HFFc6 (cell line): ENCODE results near the gene CFDP1. TPM values are rescaled to one million over a fixed set of nuclear protein-coding genes. Genes with fewer than 3 reads are reported as not detected.
A peak's percentile ranks its signal among the peaks of the same experiment; 100 is the strongest.

Experiments used
- DNase-seq: peaks from one replicate; pipeline ENCODE4 v3.0.0-alpha.2; 2018
- H3K27ac Mint-ChIP-seq: 2 replicates; pipeline ENCODE4 v1.8.0; 2020; ENCODE audit warnings: mild to moderate bottlenecking, mixed read lengths
- H3K27me3 Mint-ChIP-seq: 2 replicates; pipeline ENCODE4 v1.8.0; 2021; ENCODE audit warnings: mild to moderate bottlenecking, moderate library complexity, mixed read lengths; ENCODE audit not compliant: insufficient read depth
- H3K36me3 Mint-ChIP-seq: 2 replicates; pipeline ENCODE4 v1.8.0; 2021; ENCODE audit warnings: low read depth, mixed read lengths
- H3K4me1 Mint-ChIP-seq: 2 replicates; pipeline ENCODE4 v1.8.0; 2020; ENCODE audit warnings: low read depth, mixed read lengths
- H3K4me3 Mint-ChIP-seq: 2 replicates; pipeline ENCODE4 v1.8.0; 2020; ENCODE audit warnings: mild to moderate bottlenecking, moderate library complexity, mixed read lengths
- H3K9me3 Mint-ChIP-seq: 2 replicates; pipeline ENCODE4 v1.8.0; 2020; ENCODE audit warnings: mild to moderate bottlenecking, mixed read lengths
- CTCF ChIP-seq: fragments of 200-600 bp; sonication (generic); IDR thresholded peaks from 2 replicates; pipeline ENCODE4 v1.5.0; 2021; ENCODE audit warnings: antibody characterized with exemption, mild to moderate bottlenecking
- total RNA-seq, 6 experiments: library from RNA; stranded (reverse); fragmentation: NEBNext Ultra II Directional; extraction: Animal tissue kit (Norgen Biotek cat#: 25700); gene quantifications; 2 replicates in 1 of 6; 3 replicates in 5 of 6; pipeline ENCODE4 v1.2.3, GENCODE V29; 2021

Gene CFDP1
- total RNA-seq, 6 experiments from 2014 or later = 33.0 to 43.1 (median 37.6) TPM

- TF ChIP-seq CTCF = no peak
- H3K4me1 Mint-ChIP-seq = peaks cover 32% of the 10 kb centered on the region
- peaks cover 15% of the 10 kb centered on the region; the same call in 1 of the 2 replicates for H3K36me3 Mint-ChIP-seq
- H3K27ac Mint-ChIP-seq = no peak overlapping the region
- peak; percentile 64 for DNase-seq
- no peaks in the 10 kb centered on the region for H3K9me3 Mint-ChIP-seq
- H3K4me3 Mint-ChIP-seq = no peak overlapping the region
- H3K27me3 Mint-ChIP-seq = no peaks in the 10 kb centered on the region; the same call in 1 of the 2 replicates
Observed at GRCh38 chr16:75267631-75268264, 165.6 kb downstream of the CFDP1 start.

- H3K36me3 Mint-ChIP-seq = peaks cover 15% of the 10 kb centered on the region; the same call in 1 of the 2 replicates
- peaks cover 39% of the 10 kb centered on the region for H3K4me1 Mint-ChIP-seq
Observed at GRCh38 chr16:75266738-75267630, 166.3 kb downstream of the CFDP1 start.

GRCh38 chr16:75265911-75266701, 167.2 kb downstream of the CFDP1 start:
- no peak for TF ChIP-seq CTCF
- Mint-ChIP-seq H3K9me3 (no peaks in the 10 kb centered on the region), H3K4me3 (peak overlapping the region; percentile 83), H3K36me3 (peaks cover 15% of the 10 kb centered on the region; the same call in 1 of the 2 replicates), H3K4me1 (peaks cover 45% of the 10 kb centered on the region), H3K27ac (peak overlapping the region; percentile 85), H3K27me3 (no peaks in the 10 kb centered on the region; the same call in 1 of the 2 replicates)
- no peak for DNase-seq

More at GRCh38 chr16:75266738-75267630, 166.3 kb downstream of the CFDP1 start:
- DNase-seq = no peak
- Mint-ChIP-seq H3K27me3 (no peaks in the 10 kb centered on the region; the same call in 1 of the 2 replicates), H3K27ac (peak overlapping the region; percentile 85), H3K4me3 (peak overlapping the region; percentile 83), H3K9me3 (no peaks in the 10 kb centered on the region)
- no peak for TF ChIP-seq CTCF

GRCh38 chr16:75264999-75265910, 168.0 kb downstream of the CFDP1 start:
- DNase-seq = no peak
- peak overlapping the region; percentile 80 for H3K27ac Mint-ChIP-seq
- H3K4me3 Mint-ChIP-seq = peak overlapping the region; percentile 88
- H3K27me3 Mint-ChIP-seq = no peaks in the 10 kb centered on the region; the same call in 1 of the 2 replicates
- TF ChIP-seq CTCF = no peak
- H3K4me1 Mint-ChIP-seq = peaks cover 53% of the 10 kb centered on the region
- H3K9me3 Mint-ChIP-seq = no peaks in the 10 kb centered on the region
- H3K36me3 Mint-ChIP-seq = peaks cover 15% of the 10 kb centered on the region; the same call in 1 of the 2 replicates
